GM13976 (cell line): ENCODE measurements around the gene ZFYVE16.
"Not testable (repeated sequence)": the region's sequence is repeated elsewhere in the genome, so short reads cannot be mapped to it uniquely, and the experiment has no call there.

Source experiments
- DNase-seq: peaks from one replicate; pipeline ENCODE4 v3.0.0; 2012; ENCODE audit warnings: low spot score
- CTCF ChIP-seq: IDR thresholded peaks from 2 replicates; pipeline ENCODE4 v1.5.1; 2012; ENCODE audit warnings: borderline replicate concordance, mild to moderate bottlenecking; ENCODE audit not compliant: insufficient read depth; ENCODE audit errors: extremely low read depth, missing control alignments, control extremely low read depth
- in situ Hi-C: fragments of 300-500 bp; cut with MboI; formaldehyde crosslinking; loops from one replicate; pipeline ENCODE4 v1.12.0; 2022; ENCODE audit warnings: low sequenced_read_pairs, mixed read lengths, inconsistent platforms; ENCODE audit not compliant: unreplicated experiment

ZFYVE16 gene

GRCh38 chr5:80442742-80443141 is 34.9 kb downstream of the ZFYVE16 start:
- no peak for DNase-seq
- no peak for TF ChIP-seq CTCF
- in situ Hi-C loops: no loop called here

- in situ Hi-C loops: no loop called here
Measured at GRCh38 chr5:80453366-80453765, 45.5 kb downstream of the ZFYVE16 start.

GRCh38 chr5:80463269-80463668 is 55.4 kb downstream of the ZFYVE16 start:
- in situ Hi-C loops: no loop called here
- TF ChIP-seq CTCF: no peak
- no peak for DNase-seq

More at GRCh38 chr5:80453366-80453765, 45.5 kb downstream of the ZFYVE16 start:
- TF ChIP-seq CTCF: no peak
- DNase-seq: no peak

GRCh38 chr5:80466669-80467485 is 59.0 kb downstream of the ZFYVE16 start:
- DNase-seq: no peak
- TF ChIP-seq CTCF: no peak
- in situ Hi-C loops: no loop called here

- in situ Hi-C loops: no loop called here
- DNase-seq: no peak
Measured at GRCh38 chr5:80468131-80468530, 60.3 kb downstream of the ZFYVE16 start.

GRCh38 chr5:80470631-80471030 is 62.8 kb downstream of the ZFYVE16 start:
- in situ Hi-C loops, DNase-seq: not testable (repeated sequence)

More at GRCh38 chr5:80468131-80468530, 60.3 kb downstream of the ZFYVE16 start:
- TF ChIP-seq CTCF: no peak

GRCh38 chr5:80474929-80475328 is 67.1 kb downstream of the ZFYVE16 start:
- TF ChIP-seq CTCF: no peak
- in situ Hi-C loops: loop anchor here (25.0 kb wide), 1 partner anchor 187 kb away; the partner anchor contains the start of genes DHFR and MSH3
- no peak for DNase-seq
